Tibial nerve (tissue), 4 donors: Measurements from ENCODE around the gene UBASH3A.

Experiments
- CTCF ChIP-seq, 5 experiments: fragments of 200-600 bp in 3 of 5; fragments of 450-650 bp in 2 of 5; sonication (generic) in 3 of 5; IDR thresholded peaks; one replicate each; pipeline ENCODE4 v1.5.1; 2016 to 2019; ENCODE audit warnings: antibody characterized with exemption in 5 of 5, mild to moderate bottlenecking in 3 of 5, moderate library complexity in 2 of 5
- EP300 ChIP-seq, 2 donors: sonication (generic); formaldehyde crosslinking; IDR thresholded peaks; one replicate each; pipeline ENCODE4 v1.6.1; 2017; ENCODE audit warnings: antibody characterized with exemption in 2 of 2, mild to moderate bottlenecking in 1 of 2
- POLR2A ChIP-seq, 2 donors: fragments of 450-650 bp; IDR thresholded peaks; one replicate each; pipeline ENCODE4 v1.6.1; 2017; ENCODE audit warnings: antibody characterized with exemption in 2 of 2, mild to moderate bottlenecking in 2 of 2, moderate library complexity in 2 of 2

DNA sequence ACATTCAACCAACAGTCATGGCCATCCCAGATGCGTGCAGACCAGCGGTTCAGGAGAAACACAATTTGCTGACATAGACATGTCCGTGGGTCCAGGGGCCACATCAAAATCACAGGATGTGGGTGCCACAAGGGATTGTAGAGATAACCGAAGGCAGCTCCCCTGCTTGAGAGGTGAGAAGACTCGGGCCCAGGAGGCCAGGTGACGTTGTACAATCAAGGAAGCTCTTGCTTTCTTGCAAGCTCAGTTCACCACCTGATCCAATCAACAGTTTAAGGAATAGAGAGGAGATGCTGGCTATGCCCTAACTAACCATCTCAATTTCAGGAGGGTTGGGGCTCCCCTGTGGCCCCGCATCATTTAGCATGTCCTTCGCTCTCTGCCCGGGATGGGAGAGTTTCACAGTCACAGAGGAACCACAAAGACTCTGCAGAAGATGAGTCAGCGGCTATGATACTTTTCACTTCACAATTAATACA lies 19.5 kb downstream of the UBASH3A start:
- TF ChIP-seq CTCF (IDR thresholded peaks at IDR 0.05) = no peak
- TF ChIP-seq POLR2A (IDR thresholded peaks at IDR 0.05) = no peak
- no peak for TF ChIP-seq EP300 (IDR thresholded peaks at IDR 0.05)
